Measurements from ENCODE around the gene DPT.

DPT gene

DNA sequence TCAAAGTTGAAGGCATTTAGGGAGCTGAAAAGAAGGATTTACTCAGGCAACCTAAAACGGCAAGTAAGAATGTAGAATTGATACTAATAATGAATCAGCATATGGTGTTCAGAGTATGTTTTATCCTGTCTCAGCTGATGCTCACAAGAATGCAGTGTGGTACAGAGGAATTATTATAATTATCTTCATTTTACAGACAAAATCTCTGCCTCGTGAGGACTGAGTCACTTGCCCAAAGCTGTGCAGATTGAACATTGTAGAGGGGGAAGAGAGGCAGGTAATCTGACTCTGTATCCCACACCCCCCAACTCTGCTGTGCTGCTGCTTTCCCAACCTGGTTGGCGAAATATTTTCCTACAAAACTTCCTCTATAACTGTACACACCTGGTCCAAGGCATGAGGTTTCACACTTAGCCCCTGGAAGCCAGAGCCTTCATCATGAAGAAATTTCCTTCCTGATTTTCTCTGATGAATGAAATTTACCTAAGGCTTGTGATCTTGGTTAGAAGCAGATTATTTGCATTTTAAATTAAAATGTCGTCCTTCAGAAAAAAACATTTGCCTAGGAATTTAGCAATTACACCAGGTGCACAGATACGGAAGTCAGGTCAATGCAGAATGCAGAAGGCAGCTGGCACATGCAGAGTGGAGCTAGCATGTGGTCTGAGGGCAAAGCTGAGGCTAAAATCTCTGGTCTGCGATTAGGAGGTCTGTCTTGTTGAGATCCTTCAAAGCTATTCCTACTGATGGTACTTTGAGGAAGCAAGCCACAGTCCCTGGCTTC lies 52.8 kb downstream of the DPT start:
- TF ChIP-seq GATA3 (IDR thresholded peaks at IDR 0.05; ENCODE audit: low read depth, low read length) (no peak), GATA2 (IDR thresholded peaks at IDR 0.05; ENCODE audit: low read depth, low read length) (no peak)

- TF ChIP-seq GATA2 (IDR thresholded peaks at IDR 0.05; ENCODE audit: low read depth, low read length) = no peak
- no peak for TF ChIP-seq GATA3 (IDR thresholded peaks at IDR 0.05; ENCODE audit: low read depth, low read length)
Measured at GRCh38 chr1:168673974-168674683, 54.9 kb downstream of the DPT start.

- TF ChIP-seq GATA2 (IDR thresholded peaks at IDR 0.05; ENCODE audit: low read depth, low read length) (no peak), GATA3 (IDR thresholded peaks at IDR 0.05; ENCODE audit: low read depth, low read length) (no peak)
Measured at GRCh38 chr1:168672278-168672677, 56.7 kb downstream of the DPT start.

DNA sequence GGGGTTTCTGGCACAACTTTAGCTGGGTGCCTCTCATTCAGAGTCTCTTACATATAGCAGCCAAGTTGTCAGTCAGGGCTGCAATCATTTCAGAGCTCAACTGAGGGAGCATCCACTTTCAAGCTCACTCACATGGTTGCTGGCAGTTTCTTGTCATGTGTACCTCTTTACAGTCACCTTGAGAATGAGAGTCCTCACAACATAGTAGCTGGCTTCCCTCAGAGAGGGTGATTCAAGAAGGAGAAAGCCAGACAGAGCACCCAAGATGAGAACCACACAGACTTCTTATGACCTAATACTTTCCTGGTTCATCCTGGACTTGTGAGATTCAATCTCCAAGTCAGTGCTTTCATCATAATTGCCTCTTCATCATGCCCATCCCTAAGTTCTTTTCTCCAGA lies 57.2 kb downstream of the DPT start:
- TF ChIP-seq GATA2 (IDR thresholded peaks at IDR 0.05; ENCODE audit: low read depth, low read length) (no peak), GATA3 (IDR thresholded peaks at IDR 0.05; ENCODE audit: low read depth, low read length) (no peak)

GRCh38 chr1:168665975-168666374 lies 63.0 kb downstream of the DPT start:
- no peak for TF ChIP-seq GATA3 (IDR thresholded peaks at IDR 0.05; ENCODE audit: low read depth, low read length)
- no peak for TF ChIP-seq GATA2 (IDR thresholded peaks at IDR 0.05; ENCODE audit: low read depth, low read length)

DNA sequence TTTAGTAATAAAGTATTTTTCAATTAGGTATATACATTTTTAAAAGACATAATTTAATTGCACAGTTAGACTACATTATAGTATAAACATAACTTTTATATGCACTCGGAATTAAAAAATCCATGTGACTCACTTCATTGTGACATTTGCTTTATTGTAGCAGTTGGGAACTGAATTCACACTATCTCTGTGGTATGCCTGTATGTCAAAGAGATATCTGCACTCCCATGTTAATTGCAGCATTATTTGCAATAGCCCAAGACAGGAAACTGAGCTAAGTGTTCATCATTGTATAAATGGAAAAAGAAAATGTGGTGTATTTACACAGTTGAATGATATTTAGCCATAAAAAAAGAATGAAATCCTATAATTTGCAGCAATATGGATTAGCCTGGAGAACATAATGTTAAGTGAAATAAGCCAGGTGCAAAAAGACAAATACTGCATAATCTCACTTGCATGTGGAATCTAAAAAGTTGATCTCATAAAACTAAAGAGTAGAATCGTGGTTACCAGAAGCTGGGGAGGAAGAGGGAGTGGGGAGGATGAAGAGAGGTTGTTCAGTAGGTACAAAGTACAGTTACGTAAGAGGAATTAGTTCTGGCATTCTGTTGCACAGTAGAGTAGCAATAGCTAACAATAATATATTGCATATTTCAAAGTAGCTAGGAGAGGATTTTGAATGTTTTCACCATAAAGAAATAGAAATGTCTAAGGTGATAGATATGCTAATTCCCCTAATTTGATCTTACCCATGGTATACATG lies 64.8 kb downstream of the DPT start:
- TF ChIP-seq GATA3 (IDR thresholded peaks at IDR 0.05; ENCODE audit: low read depth, low read length) (no peak), GATA2 (IDR thresholded peaks at IDR 0.05; ENCODE audit: low read depth, low read length) (no peak)

- TF ChIP-seq GATA2 (IDR thresholded peaks at IDR 0.05; ENCODE audit: low read depth, low read length) = no peak
Measured at GRCh38 chr1:168656485-168656884, 72.5 kb downstream of the DPT start.

- TF ChIP-seq GATA3 (IDR thresholded peaks at IDR 0.05; ENCODE audit: low read depth, low read length) = no peak
- TF ChIP-seq GATA2 (IDR thresholded peaks at IDR 0.05; ENCODE audit: low read depth, low read length) = no peak
Measured at GRCh38 chr1:168654198-168654915, 74.6 kb downstream of the DPT start.

- TF ChIP-seq GATA2 (IDR thresholded peaks at IDR 0.05; ENCODE audit: low read depth, low read length) = no peak
- no peak for TF ChIP-seq GATA3 (IDR thresholded peaks at IDR 0.05; ENCODE audit: low read depth, low read length)
Measured at GRCh38 chr1:168653567-168653966, 75.4 kb downstream of the DPT start.

DNA sequence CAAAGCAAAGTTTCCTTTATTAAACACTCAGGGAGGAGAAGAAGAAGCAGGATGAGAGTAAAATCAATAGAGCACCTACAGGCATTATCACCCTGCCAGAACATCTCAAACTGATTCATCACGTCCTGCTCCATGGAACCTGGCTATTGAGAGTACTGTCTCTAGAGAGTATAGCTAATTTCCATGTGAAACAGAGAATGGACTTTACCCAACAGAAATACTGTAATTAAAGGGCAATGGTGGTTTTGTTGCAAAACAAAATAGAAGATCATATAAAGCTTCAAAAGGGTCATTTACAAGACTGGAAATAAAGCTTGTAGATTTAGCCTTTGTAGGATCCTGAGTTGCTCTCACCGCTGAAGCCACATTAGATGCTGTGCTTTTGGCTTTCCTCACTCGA lies 83.3 kb downstream of the DPT start:
- TF ChIP-seq GATA3 (IDR thresholded peaks at IDR 0.05; ENCODE audit: low read depth, low read length) = no peak
- no peak for TF ChIP-seq GATA2 (IDR thresholded peaks at IDR 0.05; ENCODE audit: low read depth, low read length)

Measured in SH-SY5Y (cell line).